Measurements from ENCODE around the gene TP53.

Gene TP53

DNA sequence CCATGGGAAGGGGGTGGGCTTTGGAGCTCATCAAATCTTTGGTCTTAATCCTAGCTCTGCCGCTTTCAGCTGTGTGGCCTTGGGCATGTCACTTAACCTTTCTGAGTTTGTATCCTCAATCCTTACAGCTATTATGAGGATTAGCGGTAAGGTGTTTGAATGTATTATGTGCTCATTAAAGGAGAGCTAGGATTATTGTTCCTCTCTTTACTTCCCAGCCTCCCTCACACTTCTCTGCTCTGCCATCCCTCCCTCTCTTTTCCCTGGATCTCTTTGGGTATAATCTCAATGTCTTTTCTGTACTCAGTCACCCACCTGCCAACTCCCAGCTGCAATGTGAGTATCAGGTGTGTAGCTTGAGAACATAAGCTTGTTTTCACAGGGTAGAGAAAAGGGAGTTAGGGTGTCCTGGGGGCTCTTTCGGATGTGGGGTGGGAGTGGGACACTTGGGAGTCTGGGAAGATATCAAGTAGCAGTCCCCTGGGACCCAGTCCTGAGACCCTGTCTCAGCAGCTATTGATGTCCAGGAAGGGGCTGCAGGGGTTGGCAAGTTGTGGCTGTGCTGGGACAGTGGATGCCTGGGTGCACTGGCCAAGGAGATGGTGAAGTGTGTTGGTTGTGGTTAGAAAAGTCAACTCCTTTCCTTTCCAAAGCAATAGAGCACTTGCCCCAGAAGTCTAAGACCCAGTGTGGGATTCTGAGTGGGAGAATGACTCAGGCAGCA, 19.5 kb upstream of the TP53 start:
- no peak for DNase-seq (ENCODE audit: low spot score)

GRCh38 chr17:7705269-7706255, 18.3 kb upstream of the TP53 start:
- no peak for DNase-seq (ENCODE audit: low spot score)

DNA sequence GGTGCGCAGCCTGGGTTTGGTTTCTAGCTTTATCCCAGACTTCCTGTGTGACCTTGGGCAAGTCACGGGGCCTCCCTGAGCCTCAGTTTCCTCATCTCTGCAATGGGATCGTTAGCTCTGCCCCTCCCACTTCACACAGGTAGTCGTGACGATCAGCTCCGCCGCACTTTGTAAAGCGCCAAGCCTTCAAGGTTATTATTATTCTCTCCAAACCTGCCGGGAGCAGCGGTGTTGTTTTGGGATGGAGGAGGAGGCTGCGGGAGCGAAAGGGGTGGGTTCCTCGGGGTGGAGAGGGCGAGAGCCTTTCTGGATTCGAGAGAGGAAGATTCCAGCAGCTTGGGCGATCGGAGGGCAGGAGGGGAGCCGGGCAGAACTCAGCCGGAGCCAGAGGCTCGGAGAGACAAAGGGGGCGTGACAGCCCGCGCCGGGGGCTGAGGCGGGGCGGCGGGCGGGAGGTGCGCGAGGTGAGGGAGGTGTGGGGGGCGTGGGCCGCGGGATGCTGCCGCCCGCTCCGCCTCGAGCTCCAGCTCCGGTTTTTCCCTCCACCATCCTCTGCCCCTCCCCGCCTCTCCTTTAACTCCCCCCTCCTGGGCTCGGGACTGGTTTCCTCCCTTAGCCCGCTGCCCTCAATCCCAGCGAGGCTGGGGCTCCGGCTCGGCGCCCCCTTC, 17.4 kb upstream of the TP53 start, which contains the start of gene EFNB3:
EFNB3 (plus strand) TSS at position 602 of the 668 bp plus-strand sequence. CDS start 397 bp downstream, outside the sequence.
- DNase-seq (ENCODE audit: low spot score), result no peak

DNA sequence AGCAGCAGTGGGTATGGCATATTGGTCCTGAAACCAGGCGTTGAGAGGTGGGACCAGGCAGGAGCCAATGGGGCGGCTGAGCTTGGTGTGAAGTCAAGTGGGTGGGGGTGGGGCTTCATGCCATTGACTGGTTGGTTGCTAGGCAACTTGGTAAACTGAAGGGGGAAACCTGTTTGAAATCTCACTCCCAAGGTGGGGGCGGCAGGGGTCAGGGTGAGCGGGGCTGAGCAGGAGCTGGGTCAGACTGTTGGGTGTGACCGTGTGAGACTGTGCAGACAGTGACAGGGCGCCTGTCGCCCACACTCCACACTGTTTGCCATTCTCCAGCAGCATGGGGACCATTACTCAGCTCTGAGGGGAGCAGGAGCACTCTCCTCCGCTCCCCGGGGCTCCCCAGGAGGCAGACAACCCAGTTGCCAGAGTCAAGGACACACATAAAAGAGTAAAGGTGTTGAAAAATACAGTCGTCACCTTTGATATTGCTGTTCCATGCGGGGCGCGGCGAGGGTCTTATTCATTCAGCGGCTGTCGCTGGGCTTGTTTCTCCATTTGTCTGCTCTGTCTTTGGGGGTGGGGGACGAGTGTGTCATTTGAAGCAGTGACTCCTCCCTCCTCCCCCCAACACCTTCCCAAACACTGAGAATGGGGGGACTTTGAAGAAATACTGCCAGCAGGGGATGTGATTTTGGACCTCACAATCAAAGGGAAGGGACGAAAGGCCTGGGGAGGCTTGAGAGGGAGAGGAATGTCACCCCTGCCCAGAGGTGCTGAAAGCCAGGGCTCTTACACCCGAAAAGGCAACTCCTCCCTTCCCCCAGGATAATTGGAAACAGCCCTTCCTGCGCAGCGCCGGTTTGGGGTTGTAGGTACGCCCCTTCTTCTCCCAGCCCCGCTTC, 16.5 kb upstream of the TP53 start:
- no peak for DNase-seq (ENCODE audit: low spot score)

GRCh38 chr17:7702776-7703175, 15.5 kb upstream of the TP53 start:
- DNase-seq (ENCODE audit: low spot score), result no peak

- DNase-seq (ENCODE audit: low spot score), result no peak
Observed at GRCh38 chr17:7701681-7702080, 14.4 kb upstream of the TP53 start.

DNA sequence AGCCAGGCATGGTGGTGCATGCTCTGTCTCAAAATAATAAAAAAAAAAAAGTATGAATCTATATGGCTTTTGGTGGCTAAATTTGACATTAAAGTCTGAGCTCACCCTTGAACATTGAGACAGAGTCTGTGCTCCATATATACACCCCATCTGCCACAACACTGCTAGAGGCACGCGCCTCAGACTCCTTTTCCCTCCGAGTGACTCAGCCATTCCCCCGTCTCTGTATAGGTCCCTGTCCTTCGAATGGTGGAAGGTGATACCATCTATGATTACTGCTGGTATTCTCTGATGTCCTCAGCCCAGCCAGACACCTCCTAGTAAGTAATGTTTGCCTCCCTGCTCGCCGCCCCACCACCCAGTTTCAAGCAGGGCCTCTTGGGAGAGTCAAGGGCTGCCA, 13.2 kb upstream of the TP53 start:
- DNase-seq (ENCODE audit: low spot score), result no peak

DNA sequence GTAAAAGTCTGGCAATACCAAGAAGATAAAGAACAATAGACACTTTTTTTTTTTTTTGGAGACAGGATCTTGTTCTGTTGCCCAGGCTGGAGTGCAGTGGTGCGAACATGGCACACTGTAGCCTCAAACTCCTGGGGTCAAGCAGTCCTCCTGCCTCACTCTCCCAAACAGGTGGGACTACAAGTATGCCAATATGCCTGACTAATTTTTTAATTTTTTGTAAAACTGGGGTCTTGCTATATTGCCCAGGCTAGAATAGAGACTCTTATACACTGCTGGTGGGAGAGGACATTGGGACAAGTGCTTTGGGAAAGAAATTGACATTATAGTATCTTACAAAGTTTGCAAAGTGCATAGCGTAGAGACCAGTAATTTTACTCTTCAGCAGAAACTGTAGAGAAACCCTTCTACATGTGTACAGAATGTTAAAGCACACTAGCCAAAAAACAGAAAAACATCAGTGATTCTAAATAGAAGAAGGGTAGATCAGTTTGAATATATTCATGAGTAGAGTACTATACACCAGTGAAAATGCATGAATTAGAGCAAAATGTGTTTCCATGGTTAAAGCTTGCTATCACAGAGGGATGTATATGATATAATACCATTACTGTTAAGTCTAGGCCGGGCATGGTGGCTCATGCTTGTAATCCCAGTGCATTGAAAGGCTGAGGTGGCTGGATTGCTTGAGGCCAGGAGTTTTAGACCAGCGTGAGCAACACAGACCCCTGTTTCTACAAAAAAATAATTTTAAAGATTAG, 10.7 kb upstream of the TP53 start:
- no peak for DNase-seq (ENCODE audit: low spot score)

- no peak for DNase-seq (ENCODE audit: low spot score)
Observed at GRCh38 chr17:7695586-7695985, 8.3 kb upstream of the TP53 start.

- DNase-seq (ENCODE audit: low spot score), result no peak
Observed at GRCh38 chr17:7688808-7689316, 1.6 kb upstream of the TP53 start.

- peak; percentile 97 for DNase-seq (ENCODE audit: low spot score)
Observed at GRCh38 chr17:7687908-7688807, 868 bp upstream of the TP53 start, which contains the start of gene WRAP53. TSS of gene WRAP53 (plus strand) at chr17:7688477. CDS start at chr17:7688649, 172 bp downstream.

GRCh38 chr17:7686222-7687071, 843 bp downstream of the TP53 start:
- DNase-seq (ENCODE audit: low spot score), result peak; percentile 75

DNA sequence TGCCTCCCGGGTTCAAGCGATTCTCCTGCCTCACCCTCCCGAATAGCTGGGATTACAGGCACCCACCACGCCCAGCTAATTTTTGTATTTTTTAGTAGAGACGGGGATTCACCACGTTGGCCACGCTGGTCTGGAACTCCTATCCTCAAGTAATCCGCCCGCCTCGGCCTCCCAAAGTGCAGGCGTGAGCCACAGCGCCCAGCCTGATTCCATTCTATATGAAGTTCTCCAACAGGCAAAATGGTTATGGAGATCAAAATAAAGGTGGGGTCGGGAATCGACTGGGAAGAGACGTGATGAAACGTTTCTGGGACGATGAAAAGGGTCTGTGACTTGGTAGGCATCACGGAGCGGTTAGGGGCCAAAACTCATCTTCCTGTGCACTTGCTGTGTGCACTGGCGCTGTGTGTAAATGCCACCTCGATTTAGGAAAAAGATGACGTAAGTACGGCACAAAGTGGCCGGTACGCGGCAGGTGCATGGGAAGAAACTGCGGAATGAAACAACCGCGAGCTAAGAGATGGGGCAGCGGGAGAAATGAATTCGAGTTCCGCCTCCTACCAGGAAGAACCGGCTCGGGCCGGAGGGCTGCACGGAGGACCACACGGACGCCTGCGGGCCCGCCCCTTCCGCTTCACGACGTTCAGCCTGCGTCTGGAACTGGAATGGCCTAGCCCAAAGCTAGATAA, 1.6 kb downstream of the TP53 start:
- DNase-seq (ENCODE audit: low spot score), result peak; percentile 87

GRCh38 chr17:7684851-7685532, 2.3 kb downstream of the TP53 start:
- no peak for DNase-seq (ENCODE audit: low spot score)

DNA sequence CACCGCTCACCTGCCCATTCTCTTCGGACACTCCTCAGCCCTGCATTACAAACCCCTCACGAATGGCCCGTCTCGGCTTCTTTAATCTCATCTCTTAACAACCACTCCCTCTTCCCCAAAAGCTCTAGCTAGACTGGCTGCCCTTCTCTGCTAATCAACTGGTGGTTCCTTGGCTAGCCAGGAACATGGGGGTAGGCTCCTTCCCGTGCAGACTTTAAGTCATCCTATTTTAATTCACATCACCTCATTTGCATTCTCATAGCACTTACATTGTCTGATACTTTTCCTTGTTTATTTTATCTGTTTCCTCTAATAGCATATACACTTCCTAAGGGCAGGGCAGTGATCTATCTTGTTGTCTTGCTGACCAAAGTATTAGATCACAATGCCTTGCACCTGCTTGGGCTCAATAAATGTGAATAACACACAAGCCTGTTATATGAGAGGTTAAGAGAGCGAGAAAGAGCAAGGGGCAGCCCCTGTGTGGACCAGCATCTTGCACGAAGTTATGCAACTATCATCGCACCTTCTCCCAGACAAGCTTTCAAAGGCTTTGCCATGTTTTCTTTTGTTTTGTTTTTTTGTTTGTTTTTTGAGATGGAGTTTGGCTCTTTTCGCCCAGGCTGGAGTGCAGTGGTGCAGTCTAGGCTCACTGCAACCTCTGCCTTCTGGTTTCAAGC, 9.8 kb downstream of the TP53 start:
- no peak for DNase-seq (ENCODE audit: low spot score)

GRCh38 chr17:7676533-7676932, 10.8 kb downstream of the TP53 start:
- DNase-seq (ENCODE audit: low spot score), result no peak
